Stimulated activated CD8-positive, alpha-beta memory T cell treated with anti-CD3 and anti-CD28 coated beads, Interleukin-7, amount 100 ng/mL, for 48 hours (primary cell): ENCODE measurements around the gene THSD7B.
"Not testable (repeated sequence)": the region's sequence is repeated elsewhere in the genome, so short reads cannot be mapped to it uniquely, and the experiment has no call there.

ENCODE experiments used
- DNase-seq, 2 donors: peaks; one replicate each; pipeline ENCODE4 v3.0.0-alpha.2; 2020; ENCODE audit warnings: low read depth in 1 of 2; ENCODE audit errors: extremely low read depth in 1 of 2

The THSD7B gene

DNA sequence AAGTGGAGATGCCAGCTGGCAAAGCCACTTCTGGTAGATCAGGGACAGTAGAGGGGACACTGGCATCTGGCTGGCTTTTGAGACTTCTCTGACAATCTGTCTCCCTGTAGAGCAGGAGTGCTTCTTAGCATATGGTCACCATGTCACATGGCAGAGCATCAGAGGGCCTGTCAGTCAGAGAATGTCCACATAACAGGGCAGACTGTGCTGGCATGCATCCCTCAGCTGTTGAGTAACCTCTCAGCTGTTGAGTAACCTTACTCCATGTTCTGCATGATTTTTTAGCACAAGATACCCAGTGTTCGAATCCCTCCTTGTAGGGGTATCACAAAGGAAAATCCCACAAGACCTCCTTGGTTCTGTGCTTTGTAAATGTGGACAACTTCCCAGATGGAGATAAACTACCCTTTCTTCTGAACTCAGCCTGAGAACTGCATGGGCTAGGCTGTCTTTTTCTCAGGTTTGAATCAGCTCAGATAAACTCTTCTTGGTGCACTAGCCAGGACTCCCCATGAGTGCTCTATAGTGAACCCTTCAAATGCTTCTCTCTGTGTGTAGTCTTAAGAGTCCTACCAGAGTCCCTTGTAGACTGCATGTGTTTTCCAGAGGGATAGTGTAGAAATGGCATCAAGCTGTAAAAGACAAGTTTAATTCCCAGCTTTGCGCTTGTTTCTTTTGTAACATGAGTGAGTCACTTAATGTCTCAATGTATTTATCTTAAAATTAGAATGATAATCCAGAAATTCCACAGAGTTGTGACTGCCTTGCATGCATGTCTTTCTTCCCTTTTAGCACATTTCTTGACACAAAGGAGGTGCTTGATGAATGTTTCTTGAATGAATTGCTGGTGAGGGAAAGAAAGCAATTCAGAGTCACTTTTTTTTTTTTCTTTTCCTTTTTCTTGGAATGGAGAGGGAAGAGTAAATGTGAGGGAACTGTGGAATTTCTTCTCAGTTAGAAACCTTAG, 756.6 kb downstream of the THSD7B start:
- DNase-seq = no peak

DNA sequence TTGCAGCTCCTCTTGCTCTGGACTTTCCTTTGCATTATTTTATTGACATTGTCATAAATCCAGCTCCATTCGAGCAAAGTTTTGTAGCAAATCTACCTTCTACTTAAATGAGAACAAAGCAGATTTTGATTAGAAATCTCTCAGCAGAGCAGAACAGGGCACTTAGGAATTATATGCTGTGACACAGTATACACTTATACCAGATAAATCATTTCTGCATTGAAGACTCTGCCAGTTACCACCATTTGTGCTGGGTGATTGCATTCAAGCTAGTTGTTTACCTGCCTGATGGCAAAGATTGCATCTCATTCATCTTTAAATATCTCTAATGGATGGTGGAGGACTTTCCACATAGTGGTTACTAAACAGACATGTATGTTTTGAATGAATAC, 757.3 kb downstream of the THSD7B start:
- no peak for DNase-seq

GRCh38 chr2:137523931-137524330, 758.6 kb downstream of the THSD7B start:
- no peak for DNase-seq

GRCh38 chr2:137525132-137525531, 759.8 kb downstream of the THSD7B start:
- no peak for DNase-seq

DNA sequence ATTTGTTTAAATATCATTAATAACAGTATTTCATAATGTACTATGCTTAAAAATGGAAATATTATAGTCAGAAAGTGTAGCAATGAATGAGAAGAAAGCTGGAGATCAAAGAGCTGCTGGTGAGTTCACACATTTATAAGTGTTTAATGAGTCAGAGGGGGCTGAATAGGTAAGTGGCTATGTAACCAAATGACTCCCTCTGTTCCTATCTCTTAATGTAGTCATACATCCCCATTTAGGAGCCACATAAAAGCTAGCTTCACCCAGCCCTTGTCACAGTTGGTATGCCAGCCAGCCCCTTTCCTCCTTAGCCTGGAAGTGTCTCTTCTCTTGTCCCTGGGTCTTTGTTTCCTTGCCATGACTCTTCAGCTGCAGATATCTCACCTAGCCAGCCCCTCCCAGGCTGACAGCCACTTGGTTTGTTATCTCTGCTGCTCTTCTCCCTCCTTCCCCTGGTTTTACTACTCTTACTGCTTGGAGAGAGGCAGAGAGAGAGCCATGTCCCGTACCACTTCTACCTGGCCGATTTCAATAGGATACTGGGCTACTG, 760.4 kb downstream of the THSD7B start:
- no peak for DNase-seq

GRCh38 chr2:137535897-137536296, 770.6 kb downstream of the THSD7B start:
- no peak for DNase-seq

DNA sequence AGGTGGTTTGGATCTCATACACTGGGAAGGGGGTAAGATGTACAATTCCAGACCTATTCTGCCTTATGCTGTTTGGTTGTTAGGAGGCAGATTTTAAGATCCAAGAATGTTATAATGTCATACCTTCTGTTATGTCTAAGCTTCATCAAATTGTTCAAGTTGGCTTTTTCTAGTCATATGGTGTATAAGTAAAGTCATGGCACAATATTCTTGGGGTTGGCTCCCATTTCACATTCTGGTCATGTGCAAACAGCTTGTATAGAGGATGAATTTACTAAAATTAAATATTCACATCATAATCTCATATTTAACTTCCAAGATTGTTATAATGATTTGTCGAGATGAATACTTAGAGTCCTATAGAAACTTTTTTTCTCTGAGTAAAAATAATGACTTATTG, 774.0 kb downstream of the THSD7B start:
- DNase-seq = no peak

DNA sequence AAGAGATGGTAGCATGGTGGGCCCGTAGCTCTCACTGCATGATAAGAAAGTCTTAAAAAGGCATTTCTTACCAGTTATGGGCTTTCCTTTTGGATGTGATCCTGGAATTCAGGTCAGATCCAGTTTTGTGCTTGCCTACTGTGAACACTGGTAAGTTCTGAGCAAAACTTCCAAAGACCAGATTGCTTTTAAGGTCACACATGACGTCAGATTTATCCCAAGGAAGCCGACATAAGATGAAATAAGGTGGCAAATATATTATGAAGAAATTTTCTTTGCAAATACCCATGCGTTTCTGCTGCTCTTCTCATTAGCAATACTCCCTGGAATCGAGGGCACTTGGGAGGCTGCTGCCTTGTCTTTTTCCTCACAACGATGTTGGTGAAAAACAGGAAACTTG, 782.5 kb downstream of the THSD7B start:
- DNase-seq = no peak

GRCh38 chr2:137566387-137566786, 801.0 kb downstream of the THSD7B start:
- no peak for DNase-seq

DNA sequence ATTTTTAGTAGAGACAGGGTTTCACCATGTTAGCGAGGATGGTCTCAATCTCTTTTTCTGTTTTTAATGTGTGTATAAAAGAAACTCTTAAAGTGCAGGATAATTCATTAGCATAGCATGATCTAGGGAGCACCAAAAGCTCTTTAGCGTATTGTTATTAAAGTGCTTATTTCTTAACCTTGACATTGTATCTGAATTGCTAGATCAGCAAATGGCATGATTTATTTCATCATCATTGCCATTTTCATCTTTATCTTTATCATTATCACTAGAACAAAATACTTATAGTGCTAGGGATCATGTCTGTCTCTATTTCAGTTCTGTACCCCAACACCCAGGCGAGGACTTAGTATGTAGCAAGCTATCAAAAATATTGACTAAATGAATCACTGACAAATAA, 805.1 kb downstream of the THSD7B start:
- DNase-seq = no peak

DNA sequence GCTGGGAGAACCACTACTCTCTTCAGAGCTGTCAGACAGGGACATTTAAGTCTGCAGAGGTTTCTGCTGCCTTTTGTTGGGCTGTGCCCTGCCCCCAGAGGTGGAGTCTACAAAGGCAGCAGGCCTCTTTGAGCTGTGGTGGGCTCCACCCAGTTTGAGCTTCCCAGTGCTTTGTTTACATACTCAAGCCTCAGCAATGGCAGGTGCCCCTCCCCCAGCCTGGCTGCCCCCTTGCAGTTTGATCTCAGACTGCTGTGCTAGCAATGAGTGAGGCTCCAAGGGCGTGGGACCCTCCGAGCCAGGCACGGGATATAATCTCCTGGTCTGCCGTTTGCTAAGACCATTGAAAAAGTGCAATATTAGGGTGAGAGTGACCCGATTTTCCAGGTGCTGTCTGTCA, 822.5 kb downstream of the THSD7B start:
- not testable (repeated sequence) for DNase-seq

- DNase-seq = not testable (repeated sequence)
Measured at GRCh38 chr2:137588578-137588977, 823.2 kb downstream of the THSD7B start.

DNA sequence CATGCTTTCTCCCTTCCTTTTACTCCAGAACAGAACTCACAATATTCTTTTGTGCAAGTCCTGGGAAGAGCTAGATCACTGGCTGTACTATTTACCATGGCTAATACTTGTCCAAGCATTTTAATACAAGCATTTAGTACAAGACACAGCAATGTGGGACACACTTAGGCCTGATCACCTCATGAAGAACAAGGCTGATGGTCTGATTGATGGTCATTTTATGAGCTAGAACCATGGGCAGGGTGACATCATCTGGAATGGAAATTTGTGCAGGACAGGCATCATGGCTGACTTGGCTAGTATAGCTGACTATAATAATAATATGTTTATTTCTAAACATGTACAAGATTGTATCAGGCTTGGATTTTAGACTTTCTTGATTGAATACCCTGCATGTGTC, 824.8 kb downstream of the THSD7B start:
- no peak for DNase-seq

GRCh38 chr2:137607722-137608318, 842.5 kb downstream of the THSD7B start:
- DNase-seq = no peak

DNA sequence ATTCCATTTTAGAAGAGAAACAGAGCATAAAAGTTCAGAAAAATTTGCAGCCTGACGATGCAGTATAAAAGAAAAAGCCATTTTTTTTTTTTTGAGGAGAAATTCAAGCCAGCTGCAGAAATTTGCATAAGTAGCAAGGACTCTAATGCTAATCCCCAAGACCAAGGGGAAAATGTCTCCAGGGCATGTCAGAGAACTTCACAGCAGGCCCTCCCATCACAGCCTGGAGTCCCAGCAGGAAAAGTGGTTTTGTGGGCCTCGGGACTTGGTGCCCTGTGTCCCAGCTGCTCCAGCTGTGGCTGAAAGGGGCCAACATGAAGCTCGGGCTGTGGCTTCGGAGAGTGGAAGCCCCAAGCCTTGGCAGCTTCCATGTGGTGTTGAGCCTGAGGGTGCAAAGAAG, 873.6 kb downstream of the THSD7B start:
- DNase-seq = no peak

DNA sequence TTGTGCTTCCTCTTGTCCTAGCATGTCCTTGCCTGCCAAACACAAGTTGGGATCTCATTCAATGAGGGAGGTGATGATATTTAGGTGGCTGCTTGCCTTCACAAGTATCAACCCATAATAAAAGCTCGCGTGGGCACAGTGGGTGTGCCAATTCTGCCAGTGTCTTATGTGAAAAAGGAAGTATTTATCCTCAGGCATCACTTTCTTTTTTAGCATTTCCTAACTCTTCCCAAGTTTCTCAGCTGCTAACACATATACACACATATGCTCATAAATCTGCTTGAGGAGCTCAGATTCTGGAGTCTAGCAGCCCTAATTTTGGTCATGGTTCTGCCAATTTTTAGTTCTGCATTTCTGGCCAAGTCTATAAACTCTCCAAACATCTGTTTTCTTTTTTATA, 879.4 kb downstream of the THSD7B start:
- no peak for DNase-seq

DNA sequence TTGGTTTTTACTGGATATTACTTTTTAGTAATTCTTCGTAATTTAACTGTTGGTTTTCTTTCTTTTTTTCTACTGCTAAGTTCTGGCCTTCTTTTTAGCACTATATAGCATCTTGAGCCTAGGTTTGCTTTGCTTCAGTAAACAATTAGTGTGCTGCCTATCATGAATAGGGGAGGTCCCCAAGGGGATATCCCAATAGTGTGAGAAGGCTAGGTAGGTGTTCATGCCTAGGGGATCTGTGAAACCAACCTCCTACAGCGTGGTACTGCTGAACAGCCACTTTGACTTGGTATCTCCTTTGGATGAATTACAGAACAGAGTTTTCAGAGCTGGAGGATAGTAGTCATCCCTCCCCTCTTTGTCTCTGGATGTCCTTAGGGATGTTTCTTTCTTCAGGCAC, 888.7 kb downstream of the THSD7B start:
- DNase-seq = no peak

DNA sequence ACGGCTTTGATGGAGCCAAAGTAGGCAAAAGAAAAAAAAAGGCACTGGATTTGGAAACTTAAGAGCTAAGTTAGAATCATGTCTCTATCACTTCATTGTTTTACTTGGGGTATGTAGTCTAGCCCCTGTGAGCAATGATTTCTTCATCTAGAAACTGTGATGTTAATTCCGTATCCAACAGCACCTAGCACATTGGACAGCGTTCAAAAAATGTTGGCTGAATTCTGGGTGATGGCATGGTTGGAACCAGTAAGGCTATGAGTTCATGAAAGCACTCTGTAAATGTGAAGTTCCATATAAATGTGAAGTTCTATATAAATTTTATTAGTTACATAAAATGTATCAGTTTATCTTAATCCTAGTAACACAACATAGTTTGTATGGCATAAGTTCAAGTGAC, 890.5 kb downstream of the THSD7B start:
- DNase-seq = no peak

DNA sequence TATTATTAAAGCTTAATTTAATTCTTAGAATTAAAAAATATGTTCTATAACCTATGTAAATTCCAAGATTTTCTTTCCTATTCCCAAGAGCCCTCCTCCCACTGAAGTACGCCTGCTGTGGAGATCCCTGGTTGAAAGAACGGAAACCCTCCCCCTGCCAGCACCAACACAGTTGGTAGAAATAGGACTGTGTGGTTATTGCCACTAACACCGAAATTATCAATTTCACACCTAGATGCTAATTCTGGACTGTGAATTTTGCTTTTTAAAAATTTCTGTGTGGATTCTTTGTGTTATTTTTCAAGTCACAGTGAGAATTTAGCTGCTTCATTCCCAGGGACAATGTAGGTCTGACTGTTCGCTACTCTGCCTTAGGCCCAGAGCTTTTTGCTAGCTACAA, 893.1 kb downstream of the THSD7B start:
- DNase-seq = no peak

DNA sequence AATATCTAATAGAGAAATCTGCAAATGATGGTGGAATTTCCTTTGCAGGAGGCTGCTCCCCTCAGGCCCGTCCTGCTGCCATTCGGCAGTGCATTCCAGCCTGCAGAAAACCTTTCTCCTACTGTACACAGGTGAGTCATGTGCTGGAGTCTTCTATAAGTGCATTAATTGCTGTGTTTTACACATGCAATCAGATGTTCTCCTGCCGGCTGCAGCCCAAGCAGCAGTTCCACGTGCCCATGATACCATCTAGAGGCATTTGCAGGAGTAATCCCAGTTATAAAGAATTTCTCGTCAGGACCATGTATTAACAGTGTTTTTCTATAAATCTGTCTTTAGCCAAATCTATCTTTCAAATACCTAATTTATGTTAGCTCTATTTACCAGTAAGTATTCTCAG, 894.3 kb downstream of the THSD7B start:
- no peak for DNase-seq

DNA sequence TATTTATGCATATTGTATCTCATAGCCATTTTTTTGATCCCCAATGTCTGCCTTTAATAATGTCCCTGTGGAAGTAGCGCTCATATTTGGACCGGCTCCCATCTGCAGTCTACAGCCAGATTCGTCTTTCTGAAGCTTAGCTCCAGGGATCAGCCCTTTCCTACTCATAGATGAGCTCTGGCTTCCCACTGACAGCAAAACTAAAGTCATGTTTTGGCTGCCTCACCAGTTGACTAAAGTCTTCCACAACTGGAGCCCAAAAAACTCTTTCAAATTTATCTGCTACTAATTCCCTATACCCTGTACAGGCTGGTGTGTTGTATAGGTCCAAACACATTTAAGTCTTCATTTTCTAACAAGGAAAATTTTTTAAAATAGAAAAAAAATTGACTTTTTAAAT, 904.8 kb downstream of the THSD7B start:
- DNase-seq = no peak

GRCh38 chr2:137672989-137673552, 907.7 kb downstream of the THSD7B start:
- no peak for DNase-seq
